Measurements from ENCODE around the gene UQCC5.

GRCh38 chr3:52532517-52532837, 3.9 kb upstream of the UQCC5 start:
- TF ChIP-seq CTCF (IDR thresholded peaks at IDR 0.05) (no peak), POLR2A (IDR thresholded peaks at IDR 0.05) (no peak)

Measured in uterus (tissue), 2 donors.